Stimulated activated CD8-positive, alpha-beta memory T cell treated with anti-CD3 and anti-CD28 coated beads, Interleukin-12 subunit alpha, Interleukin-12 subunit beta, amount 100 ng/mL, for 4 hours (primary cell): ENCODE data around the gene BPTF.
"Not testable (repeated sequence)": the region's sequence is repeated elsewhere in the genome, so short reads cannot be mapped to it uniquely, and the experiment has no call there.

Experiments
- DNase-seq: peaks from one replicate; pipeline ENCODE4 v3.0.0-alpha.2; 2020; ENCODE audit warnings: low read depth

Gene BPTF

DNA sequence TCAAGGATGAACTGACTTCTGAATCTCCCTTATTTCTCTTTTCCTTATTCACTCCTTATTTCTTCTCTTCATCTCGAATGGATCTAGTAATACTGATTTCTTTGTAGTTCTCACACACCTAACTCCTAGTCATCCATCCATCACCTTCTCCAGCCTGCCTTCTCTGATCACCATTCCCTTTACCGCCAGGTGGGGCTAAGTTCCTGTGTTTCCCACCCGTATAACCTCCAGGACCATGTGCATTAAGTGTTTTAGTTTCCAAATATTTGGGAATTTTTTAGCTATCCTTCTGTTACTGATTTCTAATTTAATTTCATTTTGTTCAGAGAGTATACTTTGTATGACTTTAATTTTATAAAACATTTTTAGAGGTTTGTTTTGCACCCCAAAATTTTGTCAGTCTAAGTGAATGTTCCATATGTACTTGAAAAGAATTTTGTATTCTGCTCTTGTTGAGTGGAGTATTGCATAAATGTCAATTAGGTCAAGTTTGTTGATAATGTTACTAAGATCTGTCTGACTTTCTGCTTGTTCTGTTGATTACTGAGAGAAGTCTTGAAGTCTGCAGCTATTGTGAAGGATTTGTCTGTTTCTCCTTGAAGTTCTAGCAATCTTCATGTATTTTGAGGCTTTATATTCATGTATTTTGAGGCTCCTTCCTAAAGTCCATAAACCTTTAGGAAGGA lies 8.8 kb downstream of the BPTF start:
- no peak for DNase-seq

DNA sequence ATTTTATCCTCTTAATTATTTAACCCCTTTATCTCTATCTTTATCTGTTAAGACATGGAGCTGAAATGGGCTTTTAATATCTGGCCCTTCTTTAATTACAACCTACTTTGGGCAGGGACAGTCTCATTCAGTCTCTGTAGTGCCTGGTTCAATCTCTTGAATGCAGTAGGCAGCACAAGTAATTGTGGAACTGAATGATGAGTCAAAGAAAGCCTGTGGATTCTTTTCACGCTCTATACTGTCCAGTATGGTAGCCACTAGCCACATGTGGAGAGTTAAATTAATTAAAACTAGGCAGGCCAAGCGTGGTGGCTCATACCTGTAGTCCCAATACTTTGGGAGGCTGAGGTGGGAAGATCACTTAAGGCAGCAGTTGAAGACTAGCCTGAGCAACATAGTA lies 9.3 kb downstream of the BPTF start:
- DNase-seq: no peak

DNA sequence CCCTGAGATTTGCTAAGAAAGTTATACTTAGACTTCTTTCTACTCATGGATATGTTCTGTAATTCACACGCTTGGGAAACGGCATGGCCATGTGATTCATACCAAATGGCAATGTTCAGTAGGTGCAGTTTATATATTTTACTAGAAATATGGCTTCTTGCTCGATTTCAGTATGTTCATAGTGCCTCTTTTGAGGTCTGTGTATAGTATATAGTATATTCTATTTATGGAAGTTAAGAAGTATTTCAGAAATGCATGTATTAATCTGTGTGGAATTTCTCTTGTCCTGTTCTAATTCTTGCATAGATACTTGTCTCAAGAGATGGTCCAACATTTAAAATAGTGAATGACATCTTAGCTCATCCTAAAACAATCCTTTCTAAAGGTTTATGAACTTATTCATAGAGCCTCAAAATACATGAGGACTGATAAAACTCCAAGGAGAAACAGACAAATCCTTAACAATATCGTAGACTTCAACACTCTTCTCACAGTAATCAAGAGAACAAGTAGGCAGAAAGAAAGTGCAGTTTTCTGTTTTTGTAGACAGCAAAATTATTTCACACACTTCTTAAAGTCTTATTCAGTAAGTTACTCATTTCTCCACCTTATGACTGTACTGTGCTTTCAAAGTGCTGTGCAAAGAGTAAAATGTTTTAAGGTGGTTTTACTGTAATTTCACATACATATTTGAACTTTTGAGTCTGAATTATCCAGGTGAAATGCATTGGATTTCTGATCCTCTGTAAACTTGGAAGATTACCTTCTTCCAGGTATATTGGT lies 11.1 kb downstream of the BPTF start:
- DNase-seq: no peak

DNA sequence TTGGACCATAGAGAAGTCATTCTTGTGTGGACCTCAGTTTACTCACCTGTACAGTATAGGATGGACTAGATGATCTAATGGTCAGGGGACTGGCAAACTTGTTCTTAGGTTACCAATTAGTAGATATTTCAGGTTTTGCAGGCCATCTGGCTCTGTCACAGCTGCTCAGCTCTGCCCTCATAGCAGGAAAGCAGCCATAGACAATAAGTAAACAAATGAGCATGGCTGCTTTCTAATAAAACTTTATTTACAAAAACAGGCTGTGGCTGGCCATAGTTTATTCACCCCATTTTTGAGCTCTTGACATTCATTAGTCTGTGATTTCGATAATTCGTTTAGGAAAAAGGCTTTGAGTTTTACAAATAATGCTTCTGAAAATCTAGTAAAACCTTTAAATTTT lies 12.7 kb downstream of the BPTF start:
- DNase-seq: no peak

DNA sequence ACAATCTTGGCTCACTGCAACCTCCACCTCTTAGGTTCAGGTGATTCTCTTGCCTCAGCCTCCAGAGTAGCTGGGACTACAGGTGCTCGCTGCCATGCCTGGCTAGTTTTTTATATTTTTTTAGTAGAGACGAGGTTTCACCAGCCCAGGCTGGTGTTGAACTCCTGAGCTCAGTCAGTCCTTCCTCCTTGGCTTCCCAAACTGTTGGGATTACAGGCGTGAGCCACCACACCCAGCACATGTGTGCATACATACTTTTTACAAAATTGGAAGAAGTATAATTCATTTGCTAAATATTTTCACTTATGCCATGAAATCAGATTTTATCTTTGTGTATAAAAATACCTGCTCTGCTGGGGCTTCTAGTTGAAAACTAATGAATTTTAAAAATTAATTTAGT lies 13.2 kb downstream of the BPTF start:
- no peak for DNase-seq

DNA sequence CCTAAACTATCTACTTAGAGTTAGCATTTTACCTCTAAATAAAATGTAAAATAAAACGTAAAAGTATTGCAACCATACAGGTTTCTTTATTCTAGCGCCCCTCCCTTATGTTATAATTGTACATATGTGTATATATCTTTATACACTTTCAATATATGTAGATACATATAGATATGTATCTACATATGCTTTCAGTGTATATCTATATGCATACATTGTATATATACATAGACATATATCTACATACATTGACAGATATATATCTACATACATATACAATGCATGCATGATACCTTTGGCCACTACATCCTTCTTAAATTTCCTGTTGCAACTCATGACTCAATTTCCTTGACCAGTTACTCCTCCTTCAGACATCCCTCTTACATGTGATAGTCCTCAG lies 16.7 kb downstream of the BPTF start:
- no peak for DNase-seq

DNA sequence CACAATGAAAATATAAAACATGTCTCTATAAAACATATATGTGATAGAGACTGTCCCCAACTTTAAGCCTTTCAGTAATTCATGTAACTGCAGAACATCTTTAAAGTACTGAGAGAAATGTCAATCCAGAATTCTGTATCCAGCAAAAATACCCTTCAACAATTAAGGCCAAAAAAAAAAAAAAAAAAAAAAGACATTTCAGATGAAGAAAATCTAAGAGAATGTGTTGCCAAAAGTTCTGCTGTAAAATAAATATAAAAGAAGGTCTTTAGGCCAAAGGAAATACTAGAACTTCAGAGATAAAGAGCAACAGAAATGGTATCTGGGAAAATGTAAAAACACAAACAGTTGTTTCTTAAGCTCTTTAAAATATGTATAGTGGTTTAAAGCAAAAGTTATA lies 17.3 kb downstream of the BPTF start:
- DNase-seq: no peak

DNA sequence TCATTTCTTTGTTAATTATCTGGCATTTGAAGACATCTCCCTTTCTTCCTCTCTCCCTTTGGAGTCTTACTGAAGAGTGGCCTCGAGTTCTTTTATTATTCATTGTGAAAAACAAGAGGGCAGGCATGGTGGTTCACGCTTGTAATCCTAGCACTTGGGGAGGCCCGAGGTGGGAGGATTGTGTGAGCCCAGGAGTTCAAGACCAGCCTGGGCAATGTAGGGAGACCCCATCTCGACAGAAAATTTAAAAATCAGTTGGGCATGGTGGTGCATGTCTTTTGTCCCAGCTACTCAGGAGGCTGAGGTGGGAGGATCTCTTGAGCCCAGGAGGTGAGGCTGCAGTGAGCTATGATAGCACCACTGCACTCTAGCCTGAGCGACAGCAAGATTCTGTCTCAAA lies 20.1 kb downstream of the BPTF start:
- no peak for DNase-seq

DNA sequence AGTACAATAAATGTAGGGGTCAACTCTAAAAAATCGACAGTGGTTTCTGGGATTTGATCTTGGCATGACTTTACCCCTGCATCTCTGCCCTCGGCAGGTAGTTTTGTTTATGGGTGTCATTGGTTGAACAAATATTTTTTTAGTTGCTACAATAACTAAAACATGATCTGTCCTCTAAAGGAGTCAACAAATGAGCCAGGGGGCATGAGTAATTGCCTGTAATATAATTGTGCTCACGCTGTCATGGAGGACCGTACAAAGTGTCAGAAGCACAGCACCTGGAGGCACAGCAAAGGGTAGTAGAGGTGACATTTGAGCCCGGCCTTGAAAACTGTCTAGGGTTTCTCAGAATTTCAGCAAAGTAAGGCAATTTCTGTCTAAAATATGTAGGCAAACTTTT lies 22.9 kb downstream of the BPTF start:
- not testable (repeated sequence) for DNase-seq

DNA sequence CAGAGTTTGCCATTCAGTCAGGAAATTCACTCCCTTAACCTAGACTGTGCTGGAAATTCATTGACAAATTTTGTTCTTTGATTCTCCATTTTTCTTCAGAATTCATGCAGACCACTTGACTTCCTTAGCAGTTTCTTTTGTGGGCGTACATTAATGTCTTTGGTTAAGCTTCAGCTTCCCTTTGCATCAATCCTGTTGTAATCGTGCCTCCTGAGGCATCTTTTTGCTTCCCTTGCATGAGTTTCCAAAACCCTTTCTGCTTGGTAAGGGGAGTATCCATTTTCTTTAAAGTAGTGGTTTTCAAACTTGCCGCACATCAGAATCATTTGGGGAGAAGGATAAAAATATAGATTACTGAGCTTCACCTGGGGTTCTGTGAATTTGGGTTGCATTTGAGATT lies 23.5 kb downstream of the BPTF start:
- not testable (repeated sequence) for DNase-seq

DNA sequence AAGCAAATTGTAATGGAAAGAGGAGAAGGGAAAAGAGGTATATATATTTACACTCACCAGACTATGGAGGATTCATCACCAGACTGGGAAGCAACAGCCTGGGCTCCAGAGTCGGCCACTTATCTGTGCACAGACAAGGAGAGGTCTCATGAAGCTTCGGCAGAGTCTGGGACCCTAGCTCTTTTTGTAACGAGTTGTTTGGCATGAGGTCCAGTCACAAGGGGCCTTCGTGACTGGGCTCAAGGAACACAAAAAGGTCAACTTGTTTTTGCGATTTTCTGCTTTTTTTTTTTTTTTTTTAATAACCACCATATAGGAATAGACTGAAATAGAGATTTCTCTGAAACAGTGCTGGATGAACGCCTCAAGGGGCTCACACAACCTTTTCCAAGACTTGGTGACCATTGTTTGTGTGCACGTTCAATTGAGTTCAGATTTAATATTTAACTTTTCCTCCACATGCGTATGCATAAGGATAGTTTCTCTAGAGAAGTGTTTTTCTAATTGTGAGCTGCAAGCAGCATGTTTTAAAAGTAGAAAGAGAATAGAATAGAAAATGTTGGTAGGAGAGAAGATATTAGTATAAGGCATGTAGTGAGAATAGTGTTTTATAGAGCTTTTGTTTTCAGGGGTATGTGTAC lies 25.8 kb downstream of the BPTF start:
- no peak for DNase-seq

DNA sequence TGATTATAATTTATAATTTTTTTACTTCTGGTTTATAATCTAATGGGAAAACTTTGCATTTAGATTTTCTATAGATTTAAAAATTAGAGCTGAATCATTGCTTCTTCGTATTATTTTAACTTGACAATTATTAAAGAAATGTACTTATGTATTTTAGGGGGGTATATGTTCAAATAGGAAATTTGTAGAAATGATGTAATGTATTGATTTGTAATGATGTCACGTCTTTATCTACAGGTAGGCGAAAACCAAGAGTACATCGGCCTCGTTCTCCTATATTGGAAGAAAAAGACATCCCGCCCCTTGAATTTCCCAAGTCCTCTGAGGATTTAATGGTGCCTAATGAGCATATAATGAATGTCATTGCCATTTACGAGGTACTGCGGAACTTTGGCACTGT lies 28.4 kb downstream of the BPTF start:
- no peak for DNase-seq

DNA sequence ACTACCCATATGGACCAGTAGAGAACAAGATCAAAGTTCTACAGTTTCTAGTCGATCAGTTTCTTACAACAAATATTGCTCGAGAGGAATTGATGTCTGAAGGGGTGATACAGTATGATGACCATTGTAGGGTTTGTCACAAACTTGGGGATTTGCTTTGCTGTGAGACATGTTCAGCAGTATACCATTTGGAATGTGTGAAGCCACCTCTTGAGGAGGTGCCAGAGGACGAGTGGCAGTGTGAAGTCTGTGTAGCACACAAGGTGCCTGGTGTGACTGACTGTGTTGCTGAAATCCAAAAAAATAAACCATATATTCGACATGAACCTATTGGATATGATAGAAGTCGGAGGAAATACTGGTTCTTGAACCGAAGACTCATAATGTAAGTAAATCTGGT lies 29.1 kb downstream of the BPTF start:
- DNase-seq: no peak

DNA sequence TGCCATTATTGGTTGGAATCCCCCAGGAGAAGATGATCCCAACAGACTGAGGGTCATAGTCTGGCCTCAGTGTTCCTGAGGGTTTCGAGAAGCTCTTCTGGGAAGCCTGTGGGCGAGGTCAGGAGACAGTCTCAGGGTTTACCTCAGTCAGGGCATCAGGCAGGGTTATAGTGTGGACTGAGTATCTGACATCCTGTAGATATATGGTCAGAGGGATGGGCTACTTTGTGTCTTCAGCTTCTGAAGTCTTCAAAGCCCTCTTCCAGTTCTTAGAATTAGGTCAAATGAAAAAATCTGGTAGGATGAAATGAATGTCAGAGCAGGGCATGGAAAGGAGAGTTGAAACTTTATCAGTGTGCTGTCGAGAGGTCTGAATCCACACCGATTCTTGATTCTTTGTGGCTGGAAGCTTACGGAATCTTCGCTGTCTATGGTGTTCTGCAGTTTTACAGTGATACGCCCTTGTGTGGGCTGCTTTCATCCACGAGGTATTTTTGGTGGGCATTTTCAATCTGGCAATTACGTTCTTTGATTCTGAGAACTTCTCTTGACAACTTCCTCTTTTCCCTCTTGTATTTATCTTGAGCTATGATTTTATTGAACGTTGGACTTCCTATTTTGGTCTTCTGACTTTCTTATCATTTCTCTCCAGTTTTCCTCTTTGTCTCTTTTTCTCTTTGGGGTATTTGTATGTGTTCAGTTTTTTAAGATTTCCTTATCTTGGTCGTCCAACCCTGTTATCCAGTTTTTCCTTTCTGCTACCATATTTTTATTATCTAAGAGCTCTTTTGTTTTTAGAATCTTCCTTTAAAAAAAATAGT lies 30.4 kb downstream of the BPTF start:
- no peak for DNase-seq

DNA sequence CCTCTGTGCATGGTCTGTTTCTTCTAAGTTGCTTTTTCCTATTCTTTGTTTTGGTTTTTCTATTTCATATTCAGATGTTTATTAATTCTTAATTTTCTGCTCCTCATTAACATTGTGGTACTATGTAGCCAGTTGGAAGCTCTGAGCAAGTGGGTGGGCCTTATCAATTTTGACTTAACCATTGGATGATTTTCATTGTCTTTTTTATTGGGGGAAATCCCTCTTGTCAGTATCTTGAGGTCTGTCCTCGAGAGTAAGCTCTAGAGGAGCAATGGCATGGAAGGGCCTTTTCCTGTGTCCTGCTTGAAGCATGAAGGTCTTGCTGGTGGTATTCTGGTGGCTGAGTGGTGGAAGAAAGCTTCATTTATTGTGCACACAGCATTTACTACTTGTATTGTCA lies 31.1 kb downstream of the BPTF start:
- not testable (repeated sequence) for DNase-seq

DNA sequence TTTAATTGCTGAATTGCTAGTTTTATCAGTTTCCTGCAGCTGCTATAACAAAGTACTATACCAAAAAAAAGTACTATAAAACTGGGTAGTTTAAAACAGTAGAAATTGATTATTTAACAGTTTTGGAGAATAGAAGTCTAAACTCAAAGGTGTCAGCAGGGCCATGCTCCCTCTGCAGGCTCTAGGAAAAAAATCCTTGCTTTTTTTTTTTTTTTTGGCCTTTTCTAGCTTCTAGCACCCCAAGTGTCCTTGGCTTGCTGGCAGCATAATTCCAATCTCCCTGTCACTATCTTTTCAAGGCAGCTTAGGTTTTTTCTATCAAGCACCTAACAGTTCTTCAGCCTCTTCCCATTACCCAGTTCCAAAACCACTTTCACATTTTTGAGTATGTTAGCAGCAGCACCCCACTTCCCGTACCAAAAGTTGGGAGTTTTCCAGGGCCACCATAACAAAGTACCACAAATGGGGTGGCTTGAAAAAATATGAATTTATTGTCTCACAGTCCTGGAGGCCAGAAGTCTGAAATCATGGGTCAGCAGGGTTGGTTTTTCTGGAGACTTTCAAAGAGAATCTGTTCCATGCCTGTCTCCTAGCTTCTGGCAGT lies 37.4 kb downstream of the BPTF start:
- no peak for DNase-seq

DNA sequence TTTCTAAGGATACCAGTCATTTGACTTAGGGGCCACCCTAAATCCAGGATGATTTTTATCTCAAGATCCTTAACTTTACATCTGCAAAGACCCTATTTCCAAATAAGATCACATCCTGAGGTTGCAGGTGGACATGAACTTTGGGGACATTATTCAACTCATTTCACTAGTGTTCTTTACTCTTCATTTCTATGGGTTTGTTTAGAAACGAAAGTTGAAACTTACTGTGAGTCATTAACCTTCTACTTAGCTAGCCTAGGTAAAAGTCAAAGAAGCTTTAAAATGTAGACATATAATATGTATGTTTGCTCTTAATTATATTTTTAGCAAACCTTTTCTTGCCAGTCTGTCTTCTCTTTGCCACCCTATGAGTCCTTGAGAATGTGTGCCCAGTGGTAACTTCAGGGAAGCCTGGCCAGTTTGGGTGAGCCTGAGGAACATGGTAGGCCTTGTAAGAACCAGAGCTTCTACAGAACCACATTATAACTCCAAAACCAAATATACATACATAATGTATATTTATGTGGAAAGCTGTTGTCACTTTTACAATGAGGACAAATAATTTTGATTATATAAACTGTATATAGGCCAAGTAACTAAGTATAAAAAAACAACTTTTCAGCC lies 38.4 kb downstream of the BPTF start:
- no peak for DNase-seq

DNA sequence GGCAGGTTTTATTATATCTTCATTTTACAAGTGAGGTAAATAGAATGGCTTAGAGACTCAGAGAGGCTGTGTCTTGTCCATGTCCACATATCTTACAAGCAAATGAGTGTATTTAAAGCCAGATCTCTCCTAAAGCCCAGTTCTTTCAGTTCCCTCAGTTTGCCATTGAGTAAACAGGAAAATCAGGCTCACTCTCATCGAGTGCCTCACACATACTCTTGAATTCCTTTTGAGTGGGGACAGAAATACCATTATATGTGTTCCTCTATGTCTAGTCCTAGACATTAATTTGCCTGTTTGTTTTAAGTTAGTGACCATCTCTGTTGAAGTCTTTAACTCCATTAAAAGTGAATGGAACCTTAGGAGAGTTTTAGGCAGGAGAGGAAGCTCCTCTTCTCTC lies 40.1 kb downstream of the BPTF start:
- DNase-seq: no peak

DNA sequence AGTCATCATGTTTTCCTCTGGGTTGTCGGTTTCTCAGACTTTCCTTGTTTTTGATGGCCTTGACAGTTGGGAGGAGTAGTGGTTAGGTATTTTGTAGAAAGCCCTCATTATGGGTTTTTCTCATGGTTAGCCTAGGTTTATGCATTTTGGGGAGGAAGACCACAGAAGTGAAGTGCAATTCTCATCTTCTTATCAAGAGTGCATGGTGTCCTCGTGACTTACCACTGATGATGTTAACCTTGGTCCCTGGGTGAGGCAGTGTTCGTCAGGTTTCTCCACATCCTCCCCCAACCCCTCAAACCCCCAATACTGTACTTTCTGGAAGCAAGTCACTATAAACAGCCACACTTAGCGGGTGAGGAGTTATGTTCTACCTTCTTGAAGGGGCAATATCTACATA lies 42.3 kb downstream of the BPTF start:
- no peak for DNase-seq

DNA sequence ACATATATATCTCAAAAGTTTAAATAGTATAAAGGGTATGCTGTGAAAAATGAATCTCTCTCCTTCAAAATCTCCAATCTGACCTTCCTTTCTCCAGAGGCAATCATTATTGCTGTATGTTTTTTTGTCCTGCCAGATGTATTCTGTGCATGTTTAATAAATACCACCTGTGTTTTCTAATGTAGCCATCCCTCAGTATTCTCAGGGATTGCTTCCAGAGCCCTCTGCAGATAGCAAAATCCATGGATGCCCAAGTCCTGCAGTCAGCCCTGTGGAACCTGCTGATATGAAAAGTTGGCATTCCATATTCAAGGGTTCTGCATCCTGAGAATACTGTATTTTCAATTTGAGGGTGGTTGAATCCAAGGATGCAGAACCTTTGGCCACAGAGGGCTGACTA lies 42.9 kb downstream of the BPTF start:
- no peak for DNase-seq

DNA sequence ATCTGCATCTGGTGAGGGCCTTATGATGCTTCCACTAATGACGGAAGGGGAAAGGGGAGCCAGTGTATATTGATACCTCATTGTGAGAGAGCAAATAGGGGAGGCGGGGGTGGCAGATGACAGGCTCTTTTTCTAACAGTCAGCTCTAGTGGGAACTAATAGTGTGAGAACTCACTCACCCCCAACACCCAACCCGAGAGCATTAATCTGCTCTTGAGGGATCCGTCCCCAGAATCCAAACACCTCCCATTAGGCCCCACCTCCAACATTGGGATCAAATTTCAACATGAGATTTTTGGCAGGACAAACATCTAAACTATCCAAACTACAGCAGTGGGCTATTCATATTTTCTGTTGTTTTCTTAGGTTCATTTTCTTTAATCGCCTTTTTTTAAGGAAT lies 54.4 kb downstream of the BPTF start:
- no peak for DNase-seq

DNA sequence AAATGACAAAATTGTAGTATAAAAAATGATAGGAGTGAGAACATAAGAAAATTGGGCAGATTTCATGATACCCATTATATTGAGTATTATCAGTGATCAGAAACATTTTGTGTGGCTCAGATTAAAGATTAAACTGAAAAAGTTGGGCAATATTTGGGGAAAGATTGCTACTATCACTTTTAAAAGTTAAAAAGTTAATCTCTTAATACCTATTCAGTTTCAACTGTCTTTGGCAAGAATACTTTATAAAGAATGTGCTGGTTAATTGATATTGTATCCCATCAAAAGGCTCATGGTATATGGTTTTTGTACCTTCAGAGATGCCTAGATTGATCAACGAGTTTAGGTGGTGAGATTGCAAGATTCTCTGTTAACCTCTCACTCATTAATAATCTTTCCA lies 55.8 kb downstream of the BPTF start:
- DNase-seq: no peak
